ENCODE data around the gene SLC25A2. TPM values are rescaled to one million over a fixed set of nuclear protein-coding genes. Genes with fewer than 3 reads are reported as not detected.

Gene SLC25A2
- total and polyA plus RNA-seq, 8 donors = 0.14 to 0.76 (median 0.23) TPM; not detected in 3

- no peak within 1 kb of the TSS for H3K4me3 ChIP-seq
- H3K27ac ChIP-seq = no peak within 1 kb of the TSS
- H3K36me3 ChIP-seq = no peaks in the 10 kb centered on the region
- peaks cover 21 to 81% of the 10 kb centered on the region in 2 donors for H3K27me3 ChIP-seq
- H3K9me3 ChIP-seq = peaks cover 0 to 87% of the 10 kb centered on the region in 2 donors
- TF ChIP-seq CTCF (IDR thresholded peaks at IDR 0.05) = no peak
- intact Hi-C loops (cut with DNase I) = loop anchor here in 1 of 2 donors (10.0 kb wide), 1 partner anchor 224 kb away; no protein-coding TSS in a partner anchor
- ATAC-seq = no peak
- DNase-seq = no peak
- no peaks in the 10 kb centered on the region for H3K4me1 ChIP-seq
Observed at GRCh38 chr5:141330299-141331080, 26.6 kb upstream of the SLC25A2 start, which contains the start of gene PCDHGA1. PCDHGA1 (plus strand) TSS chr5:141330514.

GRCh38 chr5:141328231-141328630 is 24.4 kb upstream of the SLC25A2 start:
- Histone ChIP-seq H3K4me1 (no peaks in the 10 kb centered on the region), H3K36me3 (no peaks in the 10 kb centered on the region), H3K9me3 (peaks cover 0 to 82% of the 10 kb centered on the region in 2 donors), H3K27me3 (peaks cover 8 to 58% of the 10 kb centered on the region in 2 donors), H3K4me3 (no peak overlapping the region), H3K27ac (no peak overlapping the region)
- no peak for TF ChIP-seq CTCF (IDR thresholded peaks at IDR 0.05)
- no peak for ATAC-seq
- no peak for DNase-seq
- intact Hi-C loops (cut with DNase I) = no loop called here

- intact Hi-C loops (cut with DNase I) = no loop called here
- Histone ChIP-seq H3K27me3 (peaks cover 3 to 39% of the 10 kb centered on the region in 2 donors), H3K4me3 (peak overlapping the region in 1 of 2 donors; percentile 22), H3K4me1 (no peaks in the 10 kb centered on the region), H3K36me3 (no peaks in the 10 kb centered on the region), H3K27ac (no peak overlapping the region), H3K9me3 (peaks cover 0 to 82% of the 10 kb centered on the region in 2 donors)
- peak; percentile 86 for ATAC-seq
- DNase-seq = peak in 3 of 4 donors; percentile 25 to 44 (median 43)
- peak; percentile 24 to 38 for TF ChIP-seq CTCF (IDR thresholded peaks at IDR 0.05)
Observed at GRCh38 chr5:141326088-141326854, 22.4 kb upstream of the SLC25A2 start.

GRCh38 chr5:141322261-141322660 is 18.4 kb upstream of the SLC25A2 start:
- Histone ChIP-seq H3K4me1 (peaks cover 0 to 12% of the 10 kb centered on the region in 2 donors), H3K36me3 (peaks cover 0 to 27% of the 10 kb centered on the region in 2 donors), H3K27ac (no peak overlapping the region), H3K4me3 (no peak overlapping the region), H3K27me3 (peaks cover 0 to 9% of the 10 kb centered on the region in 2 donors), H3K9me3 (peaks cover 6 to 83% of the 10 kb centered on the region in 2 donors)
- no peak for DNase-seq
- TF ChIP-seq CTCF (IDR thresholded peaks at IDR 0.05) = no peak
- intact Hi-C loops (cut with DNase I) = no loop called here
- no peak for ATAC-seq

Measured in left lung (tissue), 10 donors.